Measurements from ENCODE around the gene DDO.

The DDO gene

DNA sequence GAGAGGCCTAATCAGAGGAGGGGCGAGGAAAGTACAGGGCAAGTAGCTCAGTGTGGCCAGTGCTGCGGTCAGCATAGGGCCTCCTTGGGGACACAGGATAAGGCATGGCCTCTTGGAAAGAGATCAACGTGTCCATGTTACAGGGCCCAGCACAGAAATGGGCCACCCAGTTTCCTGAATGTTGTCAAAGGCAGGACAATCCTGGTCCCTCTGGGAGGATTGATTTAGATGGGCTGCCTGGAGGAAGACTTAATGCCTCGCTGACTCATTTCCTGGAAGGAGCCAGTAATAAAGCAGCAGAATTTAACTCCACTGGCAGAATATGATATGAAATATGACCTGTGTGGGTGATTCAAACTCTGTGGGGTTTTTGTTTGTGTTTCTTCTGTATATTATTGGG is 16.6 kb downstream of the DDO start:
- no peak overlapping the region for H3K4me3 ChIP-seq (ENCODE audit: low read depth, low read length)
- no peak for TF ChIP-seq MYC (IDR thresholded peaks at IDR 0.05; ENCODE audit: low read depth, low read length)
- TF ChIP-seq, protein P1, sequence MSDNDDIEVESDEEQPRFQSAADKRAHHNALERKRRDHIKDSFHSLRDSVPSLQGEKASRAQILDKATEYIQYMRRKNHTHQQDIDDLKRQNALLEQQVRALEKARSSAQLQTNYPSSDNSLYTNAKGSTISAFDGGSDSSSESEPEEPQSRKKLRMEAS (IDR thresholded peaks at IDR 0.05; ENCODE audit: low read depth, low read length): no peak
- TF ChIP-seq POLR2A (IDR thresholded peaks at IDR 0.05; ENCODE audit: extremely low read depth, insufficient read length): no peak
- TF ChIP-seq, protein P2, sequence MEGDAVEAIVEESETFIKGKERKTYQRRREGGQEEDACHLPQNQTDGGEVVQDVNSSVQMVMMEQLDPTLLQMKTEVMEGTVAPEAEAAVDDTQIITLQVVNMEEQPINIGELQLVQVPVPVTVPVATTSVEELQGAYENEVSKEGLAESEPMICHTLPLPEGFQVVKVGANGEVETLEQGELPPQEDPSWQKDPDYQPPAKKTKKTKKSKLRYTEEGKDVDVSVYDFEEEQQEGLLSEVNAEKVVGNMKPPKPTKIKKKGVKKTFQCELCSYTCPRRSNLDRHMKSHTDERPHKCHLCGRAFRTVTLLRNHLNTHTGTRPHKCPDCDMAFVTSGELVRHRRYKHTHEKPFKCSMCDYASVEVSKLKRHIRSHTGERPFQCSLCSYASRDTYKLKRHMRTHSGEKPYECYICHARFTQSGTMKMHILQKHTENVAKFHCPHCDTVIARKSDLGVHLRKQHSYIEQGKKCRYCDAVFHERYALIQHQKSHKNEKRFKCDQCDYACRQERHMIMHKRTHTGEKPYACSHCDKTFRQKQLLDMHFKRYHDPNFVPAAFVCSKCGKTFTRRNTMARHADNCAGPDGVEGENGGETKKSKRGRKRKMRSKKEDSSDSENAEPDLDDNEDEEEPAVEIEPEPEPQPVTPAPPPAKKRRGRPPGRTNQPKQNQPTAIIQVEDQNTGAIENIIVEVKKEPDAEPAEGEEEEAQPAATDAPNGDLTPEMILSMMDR (IDR thresholded peaks at IDR 0.05; ENCODE audit: low read depth, low read length): no peak
- DNase-seq (ENCODE audit: low read depth): peak; percentile 40

DNA sequence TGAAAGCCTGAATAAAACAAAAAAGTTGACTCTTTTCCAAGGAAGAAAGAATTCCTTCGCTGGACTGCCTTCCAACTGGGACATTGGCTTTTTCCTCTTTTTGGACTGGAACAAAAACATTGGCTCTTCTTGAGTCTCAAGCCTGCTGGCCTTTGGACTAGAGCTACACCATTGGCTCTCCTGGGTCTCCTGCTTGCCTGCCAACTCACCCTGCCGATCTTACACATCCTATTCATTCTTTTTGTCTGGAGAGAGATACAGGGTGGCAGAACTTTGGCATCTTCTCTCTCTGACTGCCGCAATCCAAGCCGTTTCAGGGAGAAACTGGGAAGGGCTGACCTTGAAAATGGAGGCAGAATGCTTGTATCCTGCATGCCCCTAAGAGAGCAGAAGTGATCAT is 20.2 kb downstream of the DDO start:
- no peak for TF ChIP-seq MYC (IDR thresholded peaks at IDR 0.05; ENCODE audit: low read depth, low read length)
- TF ChIP-seq, protein P2 (IDR thresholded peaks at IDR 0.05; ENCODE audit: low read depth, low read length): no peak
- no peak for TF ChIP-seq POLR2A (IDR thresholded peaks at IDR 0.05; ENCODE audit: extremely low read depth, insufficient read length)
- TF ChIP-seq, protein P1 (IDR thresholded peaks at IDR 0.05; ENCODE audit: low read depth, low read length): no peak
- H3K4me3 ChIP-seq (ENCODE audit: low read depth, low read length): no peak overlapping the region
- no peak for DNase-seq (ENCODE audit: low read depth)

DNA sequence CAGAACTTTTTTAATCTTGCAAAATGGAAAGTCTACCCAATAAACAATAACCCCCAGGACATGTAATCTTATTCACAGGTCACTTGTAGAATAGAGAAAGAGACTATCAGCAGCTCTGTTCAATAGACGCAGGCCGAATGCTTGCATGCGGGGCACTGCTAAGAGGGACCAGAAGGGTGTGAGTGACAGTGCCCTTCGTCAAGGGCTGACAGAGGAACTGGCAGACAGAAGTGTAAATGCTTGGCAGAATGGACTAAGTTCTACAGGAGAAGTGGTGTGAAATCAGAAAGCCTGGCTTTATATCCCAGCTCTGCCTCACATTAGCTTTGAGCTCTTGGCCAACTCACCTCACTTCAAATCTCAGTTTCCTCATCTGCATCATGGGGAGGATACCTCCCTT is 21.0 kb downstream of the DDO start:
- DNase-seq (ENCODE audit: low read depth): no peak
- TF ChIP-seq, protein P1 (IDR thresholded peaks at IDR 0.05; ENCODE audit: low read depth, low read length): no peak
- TF ChIP-seq, protein P2 (IDR thresholded peaks at IDR 0.05; ENCODE audit: low read depth, low read length): no peak
- no peak for TF ChIP-seq MYC (IDR thresholded peaks at IDR 0.05; ENCODE audit: low read depth, low read length)
- no peak for TF ChIP-seq POLR2A (IDR thresholded peaks at IDR 0.05; ENCODE audit: extremely low read depth, insufficient read length)
- H3K4me3 ChIP-seq (ENCODE audit: low read depth, low read length): no peak overlapping the region

DNA sequence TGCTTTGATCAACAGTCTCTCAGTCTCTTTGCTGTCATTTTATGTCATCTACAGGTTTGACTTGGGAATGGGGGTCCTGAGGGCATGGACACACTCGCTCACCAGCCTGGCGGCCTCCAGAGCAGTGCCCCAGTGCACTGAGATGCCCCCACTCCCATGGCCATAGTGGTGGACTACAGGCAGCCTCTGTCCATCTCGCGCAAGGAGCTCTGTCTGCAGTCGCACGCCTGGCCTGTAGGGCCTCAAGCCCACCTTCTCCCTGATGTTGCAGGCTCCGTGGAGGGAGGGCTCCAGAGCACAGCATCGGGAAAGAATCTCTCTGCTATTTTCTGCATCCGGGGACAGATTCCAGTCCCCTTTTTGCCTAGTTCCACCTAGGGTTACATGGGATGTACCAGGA is 22.6 kb downstream of the DDO start:
- H3K4me3 ChIP-seq (ENCODE audit: low read depth, low read length): no peak overlapping the region
- DNase-seq (ENCODE audit: low read depth): no peak
- TF ChIP-seq MYC (IDR thresholded peaks at IDR 0.05; ENCODE audit: low read depth, low read length): no peak
- TF ChIP-seq POLR2A (IDR thresholded peaks at IDR 0.05; ENCODE audit: extremely low read depth, insufficient read length): no peak
- TF ChIP-seq, protein P2 (IDR thresholded peaks at IDR 0.05; ENCODE audit: low read depth, low read length): no peak
- TF ChIP-seq, protein P1 (IDR thresholded peaks at IDR 0.05; ENCODE audit: low read depth, low read length): no peak

DNA sequence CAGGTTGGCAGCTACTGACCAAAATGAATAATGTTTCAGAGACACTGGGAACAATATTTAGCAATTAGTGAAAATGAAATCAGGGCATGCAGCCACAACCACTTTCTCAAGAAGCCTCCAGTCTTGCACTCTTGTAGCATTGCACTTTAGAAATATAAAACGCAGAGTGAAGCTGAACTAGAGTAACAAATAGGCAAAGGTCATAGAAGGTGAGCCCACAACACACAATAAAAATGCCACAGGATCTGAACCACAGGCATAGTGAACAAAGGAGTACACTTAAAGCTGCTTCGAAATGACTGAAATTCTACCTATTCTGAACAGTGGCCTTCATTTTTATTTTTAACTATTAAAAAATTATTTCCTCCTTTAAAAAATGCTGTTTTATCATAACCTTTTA is 25.0 kb downstream of the DDO start:
- DNase-seq (ENCODE audit: low read depth): peak; percentile 32
- H3K4me3 ChIP-seq (ENCODE audit: low read depth, low read length): no peak overlapping the region
- TF ChIP-seq POLR2A (IDR thresholded peaks at IDR 0.05; ENCODE audit: extremely low read depth, insufficient read length): no peak
- TF ChIP-seq, protein P2 (IDR thresholded peaks at IDR 0.05; ENCODE audit: low read depth, low read length): no peak
- TF ChIP-seq MYC (IDR thresholded peaks at IDR 0.05; ENCODE audit: low read depth, low read length): no peak

Data from NB4 (cell line).